Right lung (tissue), 5 donors: Measurements from ENCODE around the gene CCDC74A. TPM values are rescaled to one million over a fixed set of nuclear protein-coding genes. Genes with fewer than 3 reads are reported as not detected.
"Not testable (repeated sequence)": the region's sequence is repeated elsewhere in the genome, so short reads cannot be mapped to it uniquely, and the experiment has no call there.

Experiments
- DNase-seq, 2 donors: peaks; one replicate each; pipeline ENCODE4 v3.0.0-alpha.2; 2013
- polyA plus RNA-seq, 5 donors: library from polyadenylated mRNA; unstranded; fragments of 120-200 nt; gene quantifications; one replicate each; pipeline versions ENCODE4 v1.2.1 to v1.2.3, GENCODE V29; 2013; ENCODE audit warnings: inconsistent platforms in 1 of 5, low replicate concordance in 1 of 5; ENCODE audit not compliant: insufficient read length in 5 of 5, insufficient read depth in 1 of 5

The CCDC74A gene
- polyA plus RNA-seq, 5 donors: 5.9 to 11.2 (median 9.9) TPM

GRCh38 chr2:131525256-131525655, 2.4 kb upstream of the CCDC74A start:
- not testable (repeated sequence) for DNase-seq

GRCh38 chr2:131528981-131529863, 1.5 kb downstream of the CCDC74A start:
- DNase-seq: not testable (repeated sequence)

- not testable (repeated sequence) for DNase-seq
Measured at GRCh38 chr2:131529864-131530445, 2.3 kb downstream of the CCDC74A start.

- DNase-seq: not testable (repeated sequence)
Measured at GRCh38 chr2:131530626-131531344, 3.1 kb downstream of the CCDC74A start.

- DNase-seq: not testable (repeated sequence)
Measured at GRCh38 chr2:131531547-131532185, 4.0 kb downstream of the CCDC74A start.

- DNase-seq: not testable (repeated sequence)
Measured at GRCh38 chr2:131532723-131533608, 5.3 kb downstream of the CCDC74A start.

- DNase-seq: not testable (repeated sequence)
Measured at GRCh38 chr2:131533609-131534316, 6.1 kb downstream of the CCDC74A start.

GRCh38 chr2:131534317-131534672, 6.6 kb downstream of the CCDC74A start:
- DNase-seq: not testable (repeated sequence)

GRCh38 chr2:131534965-131535364, 7.3 kb downstream of the CCDC74A start:
- not testable (repeated sequence) for DNase-seq

- DNase-seq: no peak
Measured at GRCh38 chr2:131535526-131535925, 7.8 kb downstream of the CCDC74A start.

- not testable (repeated sequence) for DNase-seq
Measured at GRCh38 chr2:131535951-131536826, 8.5 kb downstream of the CCDC74A start.

GRCh38 chr2:131536841-131537240, 9.2 kb downstream of the CCDC74A start:
- DNase-seq: not testable (repeated sequence)

- not testable (repeated sequence) for DNase-seq
Measured at GRCh38 chr2:131538856-131539255, 11.2 kb downstream of the CCDC74A start.

- no peak for DNase-seq
Measured at GRCh38 chr2:131542438-131543384, 15.0 kb downstream of the CCDC74A start.

- DNase-seq: no peak
Measured at GRCh38 chr2:131543385-131543891, 15.8 kb downstream of the CCDC74A start.

GRCh38 chr2:131544006-131544812, 16.5 kb downstream of the CCDC74A start:
- DNase-seq: not testable (repeated sequence)

GRCh38 chr2:131544813-131545165, 17.1 kb downstream of the CCDC74A start:
- not testable (repeated sequence) for DNase-seq
